ENCODE data around the gene FAAP20.

FAAP20 gene

DNA sequence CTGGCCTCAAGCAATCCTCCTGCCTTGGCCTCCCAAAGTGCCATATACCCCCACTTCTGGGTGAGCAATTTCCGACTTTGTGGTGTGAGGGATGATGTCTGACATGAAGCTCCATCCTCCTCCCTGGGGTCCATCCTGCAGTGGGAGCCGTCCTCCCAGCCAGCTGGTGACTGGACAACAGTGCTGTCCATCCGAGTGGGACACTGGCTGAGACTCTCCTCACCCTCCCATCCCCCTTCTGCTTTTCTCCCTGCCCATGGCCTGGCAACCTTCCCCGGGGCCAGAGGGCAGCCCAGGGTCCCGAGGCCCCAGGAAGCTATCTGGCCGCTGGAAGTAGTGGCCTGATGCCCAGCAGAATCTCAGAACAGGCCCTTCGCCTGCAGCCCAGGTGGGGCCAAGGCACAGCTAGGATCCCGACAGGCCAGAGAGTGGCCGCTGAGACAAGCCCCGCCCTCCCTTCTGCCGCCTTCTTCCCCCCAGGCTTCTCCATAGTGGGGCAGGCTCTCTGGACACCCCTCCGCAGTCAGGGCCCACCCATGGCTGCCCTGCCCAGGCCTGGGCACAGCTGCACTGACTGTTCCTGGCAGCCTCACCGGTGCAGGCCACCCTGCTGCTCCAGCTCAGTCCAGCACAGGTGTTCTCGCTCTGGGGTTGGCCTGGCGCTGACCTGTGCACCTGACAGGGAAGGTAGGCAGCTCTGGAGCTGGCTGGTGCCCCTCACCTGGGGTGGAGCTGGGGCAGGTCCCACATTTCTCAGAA is 8.4 kb upstream of the FAAP20 start:
- no peak overlapping the region for H3K4me3 ChIP-seq (ENCODE audit: low read depth, low read length)
- TF ChIP-seq, protein P1, sequence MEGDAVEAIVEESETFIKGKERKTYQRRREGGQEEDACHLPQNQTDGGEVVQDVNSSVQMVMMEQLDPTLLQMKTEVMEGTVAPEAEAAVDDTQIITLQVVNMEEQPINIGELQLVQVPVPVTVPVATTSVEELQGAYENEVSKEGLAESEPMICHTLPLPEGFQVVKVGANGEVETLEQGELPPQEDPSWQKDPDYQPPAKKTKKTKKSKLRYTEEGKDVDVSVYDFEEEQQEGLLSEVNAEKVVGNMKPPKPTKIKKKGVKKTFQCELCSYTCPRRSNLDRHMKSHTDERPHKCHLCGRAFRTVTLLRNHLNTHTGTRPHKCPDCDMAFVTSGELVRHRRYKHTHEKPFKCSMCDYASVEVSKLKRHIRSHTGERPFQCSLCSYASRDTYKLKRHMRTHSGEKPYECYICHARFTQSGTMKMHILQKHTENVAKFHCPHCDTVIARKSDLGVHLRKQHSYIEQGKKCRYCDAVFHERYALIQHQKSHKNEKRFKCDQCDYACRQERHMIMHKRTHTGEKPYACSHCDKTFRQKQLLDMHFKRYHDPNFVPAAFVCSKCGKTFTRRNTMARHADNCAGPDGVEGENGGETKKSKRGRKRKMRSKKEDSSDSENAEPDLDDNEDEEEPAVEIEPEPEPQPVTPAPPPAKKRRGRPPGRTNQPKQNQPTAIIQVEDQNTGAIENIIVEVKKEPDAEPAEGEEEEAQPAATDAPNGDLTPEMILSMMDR (IDR thresholded peaks at IDR 0.05; ENCODE audit: insufficient read depth, low read depth, low read length, missing control alignments) = no peak
- no peak for DNase-seq (ENCODE audit: low read depth)

DNA sequence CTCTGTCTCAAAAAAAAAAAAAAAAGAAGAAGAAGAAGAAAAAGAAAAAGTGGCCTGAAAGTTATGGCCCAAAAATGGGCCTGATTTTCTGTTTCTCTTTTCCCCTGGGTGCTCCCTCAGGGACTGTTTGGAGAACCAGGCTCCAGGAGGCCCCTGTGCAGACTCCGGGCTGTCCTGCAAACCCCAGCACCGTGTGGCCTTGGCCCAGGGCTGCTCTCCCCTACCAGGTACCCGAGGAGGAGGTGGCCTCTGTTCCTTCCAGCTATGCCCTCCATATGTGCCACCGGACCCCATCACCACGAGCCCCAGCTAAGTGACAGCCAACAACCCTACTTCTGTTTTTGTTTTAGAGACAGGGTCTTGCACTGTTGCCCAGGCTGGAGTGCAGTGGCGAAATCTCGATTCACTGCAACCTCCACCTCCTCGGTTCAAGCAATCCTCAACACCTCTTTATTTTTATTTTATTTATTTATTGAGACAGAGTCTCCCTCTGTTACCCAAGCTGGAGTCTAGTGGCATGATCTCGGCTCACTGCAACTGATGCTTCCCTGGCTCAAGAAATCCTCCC is 7.5 kb upstream of the FAAP20 start:
- DNase-seq (ENCODE audit: low read depth) = no peak
- no peak overlapping the region for H3K4me3 ChIP-seq (ENCODE audit: low read depth, low read length)
- TF ChIP-seq, protein P1 (IDR thresholded peaks at IDR 0.05; ENCODE audit: insufficient read depth, low read depth, low read length, missing control alignments) = no peak

DNA sequence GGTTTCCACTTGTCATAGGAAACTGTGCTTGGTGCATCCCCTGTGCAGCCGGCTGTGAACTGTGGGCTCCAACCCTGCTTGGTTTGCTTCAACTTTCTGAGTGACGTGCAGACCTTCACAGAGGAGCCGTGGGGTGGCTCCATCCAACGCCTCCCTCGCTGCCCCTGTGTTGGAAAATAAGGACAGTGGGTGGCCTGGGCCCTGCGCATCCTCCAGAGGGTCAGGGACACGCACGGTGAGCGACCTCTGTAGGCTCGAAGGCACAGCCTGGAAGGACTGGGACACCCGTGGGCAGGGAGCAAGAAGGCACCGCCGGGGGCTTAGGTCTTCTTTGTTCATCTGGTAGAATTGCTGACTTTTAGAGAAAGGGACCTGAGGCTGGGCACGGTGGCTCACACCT is 6.5 kb upstream of the FAAP20 start:
- TF ChIP-seq, protein P1 (IDR thresholded peaks at IDR 0.05; ENCODE audit: insufficient read depth, low read depth, low read length, missing control alignments) = no peak
- H3K4me3 ChIP-seq (ENCODE audit: low read depth, low read length) = no peak overlapping the region
- DNase-seq (ENCODE audit: low read depth) = no peak

DNA sequence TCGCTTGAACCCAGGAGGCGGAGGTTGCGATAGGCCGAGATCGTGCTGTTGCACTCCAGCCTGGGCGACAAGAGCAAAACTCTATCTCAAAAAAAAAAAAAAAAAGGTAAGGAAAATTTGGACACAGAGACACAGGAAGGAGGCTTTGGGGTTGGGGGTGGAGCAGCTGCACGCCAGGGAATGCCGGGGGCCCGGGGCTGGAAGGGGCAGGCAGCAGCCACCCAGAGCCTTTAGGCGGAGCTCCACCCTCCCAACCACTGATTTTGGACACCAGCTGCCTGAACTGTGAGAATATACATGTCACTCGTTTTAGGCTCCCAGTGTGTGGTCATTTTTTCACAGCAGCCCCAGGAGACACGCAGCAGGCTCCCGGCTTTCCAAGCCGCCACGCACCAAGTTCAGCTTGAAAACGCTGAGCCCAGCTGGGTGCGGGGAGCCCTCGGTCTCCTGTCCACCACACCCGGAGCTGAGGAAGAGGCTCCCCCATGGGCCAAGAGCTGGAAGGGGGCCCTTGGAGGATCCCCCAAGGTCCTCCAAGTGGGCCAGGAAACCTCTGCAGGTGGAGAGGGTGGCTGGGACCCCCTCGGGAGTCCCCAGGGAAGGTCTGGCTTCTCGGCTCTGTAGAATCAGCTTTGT is 5.9 kb upstream of the FAAP20 start:
- TF ChIP-seq, protein P1 (IDR thresholded peaks at IDR 0.05; ENCODE audit: insufficient read depth, low read depth, low read length, missing control alignments) = no peak
- H3K4me3 ChIP-seq (ENCODE audit: low read depth, low read length) = no peak overlapping the region
- DNase-seq (ENCODE audit: low read depth) = no peak

DNA sequence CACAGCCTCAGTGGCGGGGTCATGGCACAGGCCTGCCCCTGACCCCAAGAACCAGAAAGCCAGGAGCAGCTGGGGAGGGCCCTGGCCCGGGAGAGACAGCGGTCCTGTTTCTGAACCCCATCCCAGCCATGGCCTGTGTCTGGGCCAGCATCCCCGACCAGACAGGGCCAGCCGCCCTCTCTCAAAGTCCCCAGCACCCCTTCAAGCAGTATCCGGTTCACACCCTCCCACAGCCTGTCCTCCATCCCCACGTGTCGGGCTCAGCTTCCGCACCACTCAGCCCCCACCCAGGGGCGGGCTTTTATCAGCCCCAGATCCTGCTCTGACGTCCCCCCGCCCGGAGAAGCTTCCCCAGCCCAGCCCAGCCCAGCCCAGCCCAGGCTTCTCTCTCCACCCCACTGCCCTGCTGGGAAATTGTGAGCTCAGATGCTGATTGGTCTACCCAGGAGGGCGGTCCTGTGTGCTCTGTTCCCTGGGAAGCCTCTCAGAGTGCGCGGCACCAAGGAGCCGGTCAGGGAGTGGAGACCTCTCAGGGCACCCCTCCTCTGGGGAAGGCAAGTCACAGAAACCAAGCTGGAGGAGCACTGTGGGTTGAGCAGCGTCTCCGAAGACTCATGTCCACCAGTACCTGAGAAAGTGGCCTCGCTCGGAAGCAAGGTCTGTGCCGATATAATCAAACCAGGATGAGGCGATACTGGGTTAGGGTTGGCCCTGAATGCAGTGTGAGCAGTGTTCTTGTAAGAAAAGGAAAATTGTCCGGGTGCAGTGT is 4.7 kb upstream of the FAAP20 start:
- DNase-seq (ENCODE audit: low read depth) = no peak
- TF ChIP-seq, protein P1 (IDR thresholded peaks at IDR 0.05; ENCODE audit: insufficient read depth, low read depth, low read length, missing control alignments) = no peak
- no peak overlapping the region for H3K4me3 ChIP-seq (ENCODE audit: low read depth, low read length)

DNA sequence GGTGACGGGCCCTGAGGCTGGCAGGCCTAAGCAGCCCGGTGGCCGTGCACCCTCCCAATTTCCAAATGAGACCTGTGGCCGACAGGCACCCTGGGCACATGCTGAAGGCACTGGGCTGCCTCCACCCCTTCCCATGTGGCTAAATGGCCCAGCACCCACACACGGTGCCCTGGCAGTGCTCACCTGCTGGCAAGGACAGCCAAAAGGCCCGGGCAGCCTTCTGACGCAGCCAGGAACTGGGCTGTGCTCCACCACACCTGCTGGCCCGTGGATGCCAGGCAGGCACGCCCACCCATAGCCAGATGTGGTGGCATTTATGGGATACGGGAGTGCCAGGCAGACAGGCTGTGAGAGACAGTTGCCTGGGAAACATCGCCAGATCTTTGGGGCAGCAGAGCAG is 4.0 kb upstream of the FAAP20 start:
- H3K4me3 ChIP-seq (ENCODE audit: low read depth, low read length) = no peak overlapping the region
- no peak for DNase-seq (ENCODE audit: low read depth)
- TF ChIP-seq, protein P1 (IDR thresholded peaks at IDR 0.05; ENCODE audit: insufficient read depth, low read depth, low read length, missing control alignments) = no peak

All from GM12865 (cell line).